SU-DHL-6 (cell line): Measurements from ENCODE around the gene RFX4.

Experiments
- CTCF ChIP-seq: fragments of 200-600 bp; sonication (generic); IDR thresholded peaks from one replicate; pipeline ENCODE4 v1.5.1; 2017; ENCODE audit warnings: antibody characterized with exemption, mild to moderate bottlenecking, low read length, moderate library complexity; ENCODE audit not compliant: insufficient read depth, poor library complexity, severe bottlenecking
- EZH2phosphoT487 ChIP-seq: fragments of 200-600 bp; sonication (generic), shearing (Covaris generic); conservative IDR thresholded peaks from 2 replicates; pipeline ENCODE4 v1.6.1; 2018; ENCODE audit warnings: mild to moderate bottlenecking, antibody characterized with exemption, low read length, moderate library complexity, mixed read lengths

DNA sequence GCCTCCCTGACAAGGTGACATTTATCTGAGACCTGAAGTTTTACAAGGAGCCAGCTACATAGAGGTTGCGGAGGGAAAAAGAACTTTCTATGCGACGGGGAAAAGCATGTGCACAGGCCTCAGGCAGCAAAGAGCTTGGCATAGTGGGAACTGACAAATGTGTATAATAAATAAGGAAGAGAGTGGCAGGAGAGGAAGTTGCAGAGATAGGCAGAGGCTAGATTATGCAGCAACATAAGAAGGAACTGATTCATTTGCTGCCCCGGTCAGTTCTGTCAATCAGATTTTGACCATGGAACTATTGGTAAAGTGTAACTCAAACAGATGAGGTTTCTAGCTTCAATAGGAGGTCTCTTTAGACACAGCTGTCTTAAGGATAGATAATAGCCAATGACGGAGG is 158.0 kb downstream of the RFX4 start:
- TF ChIP-seq CTCF (no peak), EZH2phosphoT487 (no peak)
